Activated naive CD4-positive, alpha-beta T cell treated with Interleukin-2 at 50 U/mL for 16 hours (primary cell): ENCODE measurements around the gene FBXW11.
A peak's percentile ranks its signal among the peaks of the same experiment; 100 is the strongest.
"Not testable (repeated sequence)": the region's sequence is repeated elsewhere in the genome, so short reads cannot be mapped to it uniquely, and the experiment has no call there.

Experiments
- DNase-seq: peaks from one replicate; pipeline ENCODE4 v3.0.0-alpha.2; 2020

The FBXW11 gene

DNA sequence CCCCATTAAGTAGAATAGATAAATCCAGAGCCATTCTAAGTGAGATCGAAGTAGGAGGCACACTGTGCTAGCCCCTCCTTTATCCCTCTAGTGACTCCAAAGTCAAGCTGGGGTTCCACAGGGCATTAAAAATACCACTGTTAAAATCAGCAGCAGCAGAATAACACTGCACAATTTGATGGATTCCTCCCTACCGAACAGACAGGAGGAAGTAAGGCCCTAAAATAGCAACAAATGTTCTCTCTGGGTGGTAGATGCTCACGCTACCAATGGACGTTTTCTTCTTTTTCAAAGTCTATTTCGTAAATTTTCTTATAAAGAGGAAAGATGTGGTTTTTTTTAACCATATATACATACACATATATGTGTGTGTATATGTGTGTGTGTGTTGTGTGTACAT lies 54.4 kb downstream of the FBXW11 start:
- DNase-seq: no peak

DNA sequence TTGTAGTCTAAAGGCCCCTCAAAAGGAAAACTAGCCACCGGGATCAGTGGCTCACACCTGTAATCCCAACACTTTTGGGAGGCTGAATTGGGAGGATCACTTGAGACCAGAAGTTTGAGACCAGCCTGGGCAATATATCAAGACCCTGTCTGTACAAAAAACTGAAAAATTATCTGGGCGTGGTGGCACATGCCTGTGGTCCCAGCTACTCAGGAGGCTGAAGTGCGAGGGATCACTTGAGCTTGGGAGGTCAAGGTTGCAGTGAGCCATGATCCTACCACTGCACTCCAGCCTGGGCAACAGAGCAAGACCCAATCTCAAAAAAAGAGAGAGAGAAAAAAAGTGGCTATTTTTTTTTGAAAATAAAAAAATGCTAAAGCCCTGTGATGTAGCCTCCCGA lies 55.2 kb downstream of the FBXW11 start:
- DNase-seq: no peak

DNA sequence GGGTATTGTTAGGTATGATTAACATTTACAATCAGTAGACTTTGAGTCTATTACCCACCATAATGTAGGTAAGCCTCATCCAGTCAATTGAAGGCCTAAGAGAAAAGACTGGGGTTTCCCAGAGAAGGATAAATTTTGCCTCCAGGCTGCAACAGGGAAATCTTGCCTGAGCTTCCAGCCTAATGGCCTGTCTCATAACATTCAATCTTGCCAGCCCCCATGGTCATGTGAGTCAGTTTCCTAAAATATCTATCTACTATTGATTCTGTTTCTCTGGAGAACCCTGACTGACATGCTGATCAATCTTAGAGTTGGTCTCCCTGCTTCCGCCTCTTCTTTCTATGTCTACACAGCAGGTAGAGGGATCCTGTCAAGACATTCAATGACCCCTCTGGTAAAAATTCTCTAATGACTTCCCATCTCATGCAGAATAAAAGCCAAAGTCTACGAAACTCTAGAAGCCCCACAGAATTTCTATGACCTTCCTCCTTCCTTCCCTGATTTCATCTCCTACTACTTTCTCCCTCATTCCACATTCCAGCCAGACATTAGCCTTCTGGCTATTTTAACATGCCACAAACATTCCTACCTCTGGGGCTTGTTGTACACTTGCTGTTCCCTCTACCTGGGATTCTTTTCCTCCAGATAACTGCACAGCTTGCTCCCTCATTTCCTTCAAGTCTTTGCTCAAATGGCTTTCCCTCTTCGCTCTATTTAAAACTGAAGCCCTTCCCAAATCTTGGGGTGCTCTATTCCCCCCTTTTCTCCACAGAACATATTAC lies 60.2 kb downstream of the FBXW11 start:
- no peak for DNase-seq

DNA sequence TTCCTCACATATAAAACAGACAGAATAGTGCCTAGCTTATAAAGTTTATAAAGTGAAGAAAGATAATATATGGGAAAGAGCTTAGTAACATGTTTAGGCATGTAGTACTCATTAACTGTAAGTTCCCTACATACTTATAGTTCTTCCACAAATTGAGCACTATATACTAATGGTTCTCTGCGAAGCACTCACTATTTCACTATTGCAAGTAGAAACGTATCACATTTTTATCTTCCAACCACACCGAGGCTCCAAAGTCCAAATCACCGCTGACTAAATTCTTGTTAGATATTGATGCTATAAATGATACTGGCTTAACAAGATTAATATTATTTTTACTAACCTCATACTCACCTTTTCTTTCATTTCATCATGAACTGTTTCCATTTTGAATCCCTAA lies 61.0 kb downstream of the FBXW11 start:
- DNase-seq: no peak

DNA sequence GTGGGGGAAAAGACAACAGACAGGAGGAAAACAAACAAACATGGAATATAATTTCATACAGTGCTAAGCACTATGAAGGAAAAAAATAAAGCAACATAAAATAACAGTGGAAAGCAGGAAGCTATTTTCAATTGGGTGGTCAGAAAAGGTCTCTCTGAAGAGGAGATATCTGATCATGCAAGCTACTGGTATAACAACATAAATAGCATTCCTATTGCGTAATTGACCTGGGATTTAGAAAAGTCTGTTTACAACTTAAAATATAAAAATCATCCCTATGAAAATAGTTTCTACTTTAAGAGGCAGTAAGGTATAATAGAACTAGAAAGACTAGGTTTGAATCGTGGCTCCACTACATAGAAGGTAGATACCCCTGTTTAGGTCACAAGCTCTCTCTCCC lies 61.4 kb downstream of the FBXW11 start:
- DNase-seq: no peak

DNA sequence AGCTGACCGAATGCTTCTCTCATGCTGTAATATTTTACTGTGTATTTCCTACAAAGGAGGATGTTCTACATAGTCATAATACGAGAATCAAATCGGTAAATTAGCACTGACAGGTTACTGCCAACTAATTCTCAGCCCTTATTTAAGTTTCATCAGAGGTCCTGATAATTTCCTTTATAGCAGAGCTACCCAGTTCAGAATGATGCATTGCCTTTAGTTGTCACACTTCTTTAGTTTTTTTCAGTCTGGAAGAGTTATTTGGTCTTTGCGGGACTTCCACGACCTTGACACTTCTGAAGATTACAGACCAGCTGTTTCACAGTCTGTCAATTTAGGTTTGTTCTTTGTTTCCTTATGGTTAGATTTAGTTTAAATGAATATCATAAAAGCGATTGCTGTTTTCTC lies 64.3 kb downstream of the FBXW11 start:
- not testable (repeated sequence) for DNase-seq

DNA sequence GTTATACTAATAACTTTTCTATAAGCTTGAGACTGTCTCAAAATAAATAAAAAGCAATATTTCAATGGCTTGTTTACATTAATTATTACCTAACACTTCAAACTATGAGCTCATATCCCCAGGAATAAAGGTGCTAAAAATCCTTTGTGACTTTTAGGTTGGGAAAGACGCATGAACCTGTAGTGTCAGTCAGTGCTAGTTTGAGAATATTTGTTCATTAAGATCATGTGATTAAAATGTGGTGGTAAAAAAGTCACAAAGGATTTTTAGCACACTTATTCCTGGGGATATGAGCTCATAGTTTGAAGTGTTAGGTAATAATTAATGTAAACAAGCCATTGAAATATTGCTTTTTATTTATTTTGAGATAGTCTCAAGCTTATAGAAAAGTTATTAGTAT lies 64.8 kb downstream of the FBXW11 start:
- DNase-seq: not testable (repeated sequence)

DNA sequence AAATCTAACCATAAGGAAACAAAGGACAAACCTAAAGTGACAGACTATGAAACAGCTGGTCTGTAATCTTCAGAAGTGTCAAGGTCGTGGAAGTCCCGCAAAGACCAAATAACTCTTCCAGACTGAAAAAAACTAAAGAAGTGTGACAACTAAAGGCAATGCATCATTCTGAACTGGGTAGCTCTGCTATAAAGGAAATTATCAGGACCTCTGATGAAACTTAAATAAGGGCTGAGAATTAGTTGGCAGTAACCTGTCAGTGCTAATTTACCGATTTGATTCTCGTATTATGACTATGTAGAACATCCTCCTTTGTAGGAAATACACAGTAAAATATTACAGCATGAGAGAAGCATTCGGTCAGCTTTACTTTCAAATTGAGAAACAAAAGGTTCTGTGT lies 65.2 kb downstream of the FBXW11 start:
- not testable (repeated sequence) for DNase-seq

DNA sequence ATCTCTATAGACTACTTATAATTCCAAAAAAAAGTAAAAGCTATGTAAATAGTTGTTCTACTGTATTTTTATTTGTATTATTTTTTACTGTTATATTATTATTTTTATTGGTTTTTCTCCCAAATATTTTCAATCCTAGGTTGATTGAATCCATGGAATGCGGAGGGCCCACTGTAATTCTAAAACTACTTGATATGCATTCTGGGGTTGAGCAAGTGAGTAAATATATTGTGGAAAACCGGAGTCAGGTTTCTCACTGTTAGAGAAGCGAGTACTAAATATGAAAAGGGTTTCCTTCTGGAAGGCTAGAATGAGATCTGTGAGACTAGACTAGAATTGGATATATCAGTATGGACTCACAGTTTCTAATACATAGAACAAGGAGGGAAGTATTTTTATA lies 66.5 kb downstream of the FBXW11 start:
- no peak for DNase-seq

DNA sequence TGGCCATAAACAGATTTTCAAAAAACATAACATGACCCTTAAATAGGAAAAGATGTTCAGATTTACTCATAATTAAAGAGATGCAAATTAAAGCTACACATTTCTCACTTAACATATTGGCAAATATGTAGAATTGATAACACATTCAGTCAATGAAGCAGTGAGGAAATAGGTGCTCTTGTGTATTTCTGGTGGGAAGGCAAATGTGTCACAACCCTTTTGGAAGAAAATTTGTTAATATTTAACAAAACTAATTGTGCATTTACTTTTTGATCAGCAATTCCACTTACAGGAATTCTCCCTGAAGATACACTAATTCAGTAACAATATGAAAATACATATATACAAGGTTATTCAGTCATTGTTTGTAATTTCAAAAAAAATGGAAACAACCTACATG lies 68.1 kb downstream of the FBXW11 start:
- DNase-seq: no peak

DNA sequence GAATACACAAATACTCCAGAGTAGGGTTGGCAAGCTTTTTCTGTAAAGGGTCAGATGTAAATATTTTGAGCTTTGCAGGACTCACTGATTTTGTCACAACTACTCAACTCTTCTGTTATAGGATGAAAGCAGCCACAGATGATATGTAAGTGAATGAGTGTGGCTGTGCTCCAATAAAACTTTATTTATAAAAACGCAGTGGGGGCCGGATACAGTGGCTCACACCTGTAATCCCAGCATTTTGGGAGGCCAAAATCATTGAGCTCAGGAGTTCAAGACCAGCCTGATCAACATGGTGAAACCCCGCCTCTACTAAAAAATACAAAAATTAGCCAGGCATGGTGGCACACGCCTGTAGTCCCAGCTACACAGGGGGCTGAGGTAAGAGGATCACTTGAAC lies 69.1 kb downstream of the FBXW11 start:
- no peak for DNase-seq

DNA sequence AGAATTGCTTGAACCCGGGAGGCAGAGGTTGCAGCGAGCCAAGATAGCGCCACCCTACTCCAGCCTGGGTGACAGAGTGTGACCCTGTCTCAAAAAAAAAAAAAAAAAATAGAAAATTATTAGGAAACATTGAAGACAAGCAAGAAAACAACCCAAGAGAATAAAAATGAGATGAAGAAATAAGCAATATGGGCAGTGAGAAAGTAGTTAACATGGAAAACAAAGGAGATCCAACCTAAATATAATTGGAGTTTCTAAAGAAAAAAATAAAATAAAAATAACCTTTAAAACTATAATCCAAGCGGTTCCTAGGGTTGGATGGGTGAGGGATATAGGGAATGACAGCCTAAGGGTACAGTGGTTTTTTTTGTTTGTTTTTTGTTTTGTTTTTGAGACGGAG lies 71.9 kb downstream of the FBXW11 start:
- DNase-seq: no peak

DNA sequence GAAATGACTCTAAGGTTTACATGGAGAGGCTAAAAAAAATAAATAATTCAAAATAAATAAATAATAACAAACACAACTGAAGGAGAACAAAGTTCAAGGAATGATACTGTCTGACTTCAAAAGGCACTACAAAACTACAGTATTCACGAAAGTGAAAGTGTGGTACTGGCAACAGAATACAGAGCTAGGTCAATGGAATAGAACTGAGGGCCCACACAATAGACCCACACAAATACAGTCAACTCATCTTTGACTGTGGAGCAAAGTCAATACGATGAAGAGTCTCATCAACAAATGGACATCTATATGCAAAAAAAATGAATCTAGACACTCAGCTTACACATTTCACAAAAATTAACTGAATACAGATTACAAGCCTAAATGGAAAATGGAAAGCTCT lies 75.3 kb downstream of the FBXW11 start:
- DNase-seq: no peak

DNA sequence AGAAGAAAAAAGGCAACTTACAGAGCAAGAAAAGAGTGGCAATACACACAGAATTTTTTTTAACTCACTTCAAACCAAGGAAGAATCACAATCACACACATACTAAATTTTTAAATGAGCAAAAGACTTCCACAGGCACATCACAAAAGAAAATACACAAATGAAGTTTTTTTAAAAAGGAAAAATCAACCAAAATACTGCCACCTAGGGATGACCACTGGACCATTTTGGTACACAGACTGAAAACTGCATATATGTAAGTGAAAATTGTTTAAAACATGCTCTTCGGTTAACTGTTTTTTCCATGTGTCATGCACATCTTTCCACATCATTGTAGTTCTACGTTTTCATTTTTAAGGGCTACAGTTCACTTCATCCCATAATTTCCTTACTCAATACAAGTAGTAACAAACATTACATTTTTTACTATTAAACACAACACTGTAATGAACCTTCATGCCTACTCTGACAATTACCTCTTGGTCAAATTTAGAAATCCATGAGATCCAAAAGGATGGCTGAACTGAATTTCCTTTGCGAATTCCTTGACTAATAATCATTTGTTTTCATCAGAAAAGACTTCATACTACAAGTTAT lies 79.0 kb downstream of the FBXW11 start:
- DNase-seq: no peak

DNA sequence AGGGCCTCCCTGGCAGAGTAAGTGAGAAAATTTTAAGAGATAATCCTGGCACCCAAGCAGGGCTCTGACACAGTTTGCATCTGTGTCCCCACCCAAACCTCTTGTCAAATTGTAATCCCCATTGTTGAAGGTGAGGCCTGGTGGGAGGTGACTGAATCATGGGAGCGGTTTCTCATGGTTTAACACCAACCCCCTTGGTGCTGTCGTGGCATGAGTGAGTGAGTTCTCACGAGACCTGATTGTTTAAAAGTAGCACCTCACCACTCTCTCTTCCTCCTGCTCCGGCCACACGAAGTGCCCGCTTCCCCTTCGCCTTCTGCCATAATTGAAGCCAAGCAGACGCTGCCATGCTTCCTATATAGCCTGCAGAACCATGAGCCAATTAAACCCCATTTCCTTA lies 80.1 kb downstream of the FBXW11 start:
- no peak for DNase-seq

DNA sequence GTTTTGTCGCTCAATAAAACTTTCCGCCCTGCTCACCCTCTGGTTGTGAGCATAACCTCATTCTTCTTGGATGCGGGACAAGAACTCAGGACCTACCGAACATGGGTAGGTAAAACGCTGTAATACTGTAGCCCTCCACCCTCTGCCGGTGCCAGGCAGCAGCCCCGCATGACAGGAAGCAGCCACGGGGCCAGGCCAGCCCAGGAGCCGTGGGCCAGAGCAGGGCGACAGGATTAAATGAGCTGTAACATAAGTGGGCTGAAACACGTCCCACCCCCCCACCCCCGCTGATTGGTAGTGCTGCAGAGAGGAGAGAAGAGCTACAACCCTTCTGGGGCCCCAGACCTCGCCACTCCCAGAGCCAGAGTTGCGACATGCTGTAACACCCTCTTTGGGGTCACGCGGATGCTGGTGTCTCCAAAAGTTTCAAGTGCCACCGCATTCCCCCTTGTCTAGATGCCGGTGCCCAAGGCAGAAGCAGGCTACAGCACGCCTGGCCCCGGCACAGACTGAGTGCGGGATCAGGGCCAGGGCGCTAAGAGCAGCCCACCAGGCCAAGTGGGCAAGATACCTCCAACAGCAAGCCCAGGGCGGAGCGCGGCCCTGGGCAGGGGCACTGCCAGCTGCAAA lies 81.8 kb downstream of the FBXW11 start:
- DNase-seq: no peak

DNA sequence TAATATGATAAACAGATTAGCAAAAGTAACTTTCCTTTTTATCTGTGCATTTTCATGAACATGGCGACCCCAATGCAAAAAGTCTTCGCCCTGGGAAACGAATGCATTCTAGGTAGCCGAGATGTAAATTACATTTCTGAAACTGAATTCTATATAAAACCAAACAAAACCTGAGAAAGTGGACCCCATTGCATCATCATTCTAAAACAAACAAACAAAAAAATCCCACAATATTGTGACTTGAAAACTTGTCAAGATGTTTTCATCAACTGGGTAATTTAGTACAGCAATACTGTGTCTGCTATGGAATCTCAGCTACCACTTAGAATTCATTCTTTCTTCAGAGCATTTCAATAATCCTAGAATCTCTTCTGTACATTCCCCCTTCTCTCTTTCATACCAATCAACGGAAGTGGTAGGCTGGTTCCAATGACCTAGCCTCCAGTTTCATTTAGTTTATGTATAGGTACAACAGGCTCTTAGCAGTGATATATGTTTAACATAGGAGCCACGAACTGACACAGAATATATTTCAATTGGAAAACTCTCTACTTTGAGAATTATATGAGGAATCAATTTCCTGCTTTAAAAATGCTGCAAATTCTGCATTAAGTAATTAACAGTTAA lies 85.6 kb downstream of the FBXW11 start:
- DNase-seq: no peak

DNA sequence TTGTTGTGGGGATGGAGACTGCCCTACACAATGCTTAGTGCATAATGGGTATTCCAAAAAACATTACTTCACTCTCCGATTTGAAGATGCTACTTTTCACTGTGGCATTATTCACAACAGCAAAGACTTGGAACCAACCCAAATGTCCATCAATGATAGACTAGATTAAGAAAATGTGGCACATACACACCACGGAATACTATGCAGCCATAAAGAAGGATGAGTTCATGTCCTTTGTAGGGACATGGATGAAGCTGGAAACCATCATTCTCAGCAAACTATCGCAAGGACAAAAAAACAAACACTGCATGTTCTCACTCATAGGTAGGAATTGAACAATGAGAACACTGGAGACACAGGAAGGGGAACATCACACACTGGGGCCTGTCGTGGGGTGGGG lies 90.7 kb downstream of the FBXW11 start:
- DNase-seq: not testable (repeated sequence)

DNA sequence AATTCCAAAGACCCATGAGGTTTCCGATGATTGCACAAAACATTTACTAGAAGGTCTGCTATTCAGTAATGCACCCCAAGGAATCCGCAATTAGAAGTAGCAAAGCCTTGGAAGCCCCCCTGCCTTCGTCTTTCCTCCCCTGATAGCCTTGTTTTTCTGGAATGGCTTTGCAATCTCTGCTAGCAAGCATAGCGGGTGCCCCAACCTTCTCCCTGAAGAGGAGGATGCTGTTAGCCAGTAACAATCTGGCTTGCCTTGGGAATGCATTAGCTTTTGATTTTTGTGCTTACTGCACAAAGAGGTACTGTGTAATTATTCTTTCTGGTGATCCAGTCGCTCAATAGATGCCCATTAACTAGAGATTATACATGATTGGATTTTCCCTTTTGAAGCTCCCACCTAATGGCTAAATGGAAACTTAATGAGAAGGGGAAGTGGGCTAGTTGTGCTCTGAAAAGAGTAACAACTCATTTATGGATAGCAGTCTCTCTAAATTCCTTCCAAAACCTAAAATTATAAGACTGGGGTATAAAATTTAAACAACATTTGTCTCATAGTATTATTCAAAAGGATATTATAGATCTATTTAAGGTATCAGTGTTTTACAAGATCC lies 91.6 kb downstream of the FBXW11 start:
- DNase-seq: no peak

DNA sequence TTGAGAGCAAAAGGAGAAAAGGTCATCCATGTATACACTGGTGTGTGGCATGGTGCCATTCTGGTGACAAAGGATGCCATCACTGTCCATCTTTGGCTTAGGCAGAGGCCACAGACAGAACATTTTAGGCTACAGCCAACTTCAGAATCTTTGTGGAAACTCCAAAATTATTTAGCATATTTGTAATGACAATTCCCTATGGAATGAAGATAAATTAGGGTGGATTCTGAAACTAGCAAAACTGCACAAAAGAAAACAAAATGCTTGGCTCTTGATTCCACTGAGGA lies 92.5 kb downstream of the FBXW11 start:
- DNase-seq: no peak

DNA sequence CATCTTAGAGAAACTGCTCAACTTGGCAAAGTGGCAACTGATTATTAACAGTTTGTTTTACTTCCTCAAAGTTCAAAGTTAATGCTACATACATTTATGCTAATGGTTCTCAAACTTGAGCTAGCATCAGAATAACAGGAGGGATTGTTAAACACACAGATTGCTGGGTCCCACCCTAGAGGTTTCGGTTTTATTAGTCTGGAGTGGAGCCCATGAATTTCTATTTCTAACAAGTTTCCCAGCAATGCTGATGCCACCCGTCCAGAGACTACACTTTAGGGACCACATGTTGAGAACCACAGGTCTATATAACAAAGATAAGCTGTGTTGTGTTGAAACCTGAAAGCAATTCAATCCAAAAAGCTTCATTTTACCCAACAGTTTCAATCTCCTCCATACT lies 95.3 kb downstream of the FBXW11 start:
- DNase-seq: no peak

DNA sequence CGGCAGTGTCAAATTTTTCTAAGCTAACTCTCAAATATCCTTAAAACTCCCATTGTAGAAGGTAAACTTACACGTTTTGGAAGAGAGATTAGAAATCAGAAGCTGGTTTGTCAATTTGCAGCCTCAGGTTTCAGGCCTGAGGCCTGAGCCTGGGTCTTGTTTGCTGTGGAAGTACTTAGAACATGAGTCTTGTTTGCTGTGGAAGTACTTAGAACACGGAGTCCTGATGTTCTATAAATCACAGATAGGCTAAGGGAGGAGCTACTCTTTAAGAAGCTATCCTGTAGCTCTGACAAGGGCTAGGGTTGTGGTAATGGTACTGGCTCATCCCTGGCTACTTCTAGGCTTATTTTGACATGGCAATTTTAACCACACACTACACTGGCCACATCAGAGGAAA lies 97.8 kb downstream of the FBXW11 start:
- DNase-seq: no peak

DNA sequence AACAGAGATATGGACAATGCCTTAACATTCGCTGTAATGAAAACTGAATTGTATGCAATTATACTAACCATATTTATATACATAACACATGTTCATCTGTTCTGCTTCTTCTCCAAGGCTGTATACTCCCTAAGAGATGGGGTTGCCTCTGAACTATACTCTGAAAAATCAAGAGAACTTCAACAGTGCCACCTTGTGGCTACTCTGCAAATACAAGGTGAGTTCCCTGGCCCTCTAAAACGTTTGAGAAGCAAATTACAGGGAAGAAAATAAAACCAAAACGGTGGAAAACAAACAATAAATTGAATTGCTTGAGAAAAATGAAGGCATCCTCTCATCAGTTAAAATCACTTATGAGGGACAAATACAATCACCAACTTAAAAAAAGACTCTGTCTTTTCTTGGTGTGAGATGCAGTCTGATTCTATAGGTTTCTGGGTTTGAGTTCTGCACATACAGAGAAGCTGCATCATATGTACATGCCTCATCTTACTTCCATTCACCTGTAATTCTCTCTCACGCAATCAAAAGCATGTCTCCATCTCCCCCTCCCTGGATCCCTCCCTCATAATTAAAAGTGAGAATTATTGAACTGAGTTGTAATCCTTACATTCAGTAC lies 98.6 kb downstream of the FBXW11 start:
- peak; percentile 41 for DNase-seq
